Right ventricle myocardium inferior (tissue), 1 donor: Measurements from ENCODE around the gene STX2. TPM values are rescaled to one million over a fixed set of nuclear protein-coding genes. Genes with fewer than 3 reads are reported as not detected.

ENCODE experiments used
- ATAC-seq: fragments of 200-7000 bp; cut with Tn5 transposase; one replicate; pipeline ENCODE4 v1.9.1; 2020; ENCODE audit warnings: mild to moderate bottlenecking, moderate library complexity
- DNase-seq: peaks from one replicate; pipeline ENCODE4 v3.0.0; 2021; ENCODE audit errors: missing footprints
- intact Hi-C: fragments of 100-400 bp; cut with DNase I; formaldehyde crosslinking; loops from one replicate; pipeline ENCODE4 v1.11.0; 2022
- total RNA-seq: library from RNA; stranded (reverse); fragmentation: NEBNext Ultra II Directional; extraction: Animal tissue kit (Norgen Biotek cat#: 25700); gene quantifications from one replicate; pipeline ENCODE4 v1.2.1, GENCODE V29; 2021
- donor health status: DM: no; HTN: yes; CAD: no; lungs with severe emphysema.

Gene STX2
- total RNA-seq, 1 donor from 2014 or later, result 15.9 TPM

GRCh38 chr12:130748786-130749185 is 90.3 kb downstream of the STX2 start:
- intact Hi-C loops, result loop anchor here (2.0 to 10.0 kb wide), 2 partner anchors 348 to 704 kb away; no protein-coding TSS in a partner anchor
- DNase-seq, result no peak
- no peak for ATAC-seq

DNA sequence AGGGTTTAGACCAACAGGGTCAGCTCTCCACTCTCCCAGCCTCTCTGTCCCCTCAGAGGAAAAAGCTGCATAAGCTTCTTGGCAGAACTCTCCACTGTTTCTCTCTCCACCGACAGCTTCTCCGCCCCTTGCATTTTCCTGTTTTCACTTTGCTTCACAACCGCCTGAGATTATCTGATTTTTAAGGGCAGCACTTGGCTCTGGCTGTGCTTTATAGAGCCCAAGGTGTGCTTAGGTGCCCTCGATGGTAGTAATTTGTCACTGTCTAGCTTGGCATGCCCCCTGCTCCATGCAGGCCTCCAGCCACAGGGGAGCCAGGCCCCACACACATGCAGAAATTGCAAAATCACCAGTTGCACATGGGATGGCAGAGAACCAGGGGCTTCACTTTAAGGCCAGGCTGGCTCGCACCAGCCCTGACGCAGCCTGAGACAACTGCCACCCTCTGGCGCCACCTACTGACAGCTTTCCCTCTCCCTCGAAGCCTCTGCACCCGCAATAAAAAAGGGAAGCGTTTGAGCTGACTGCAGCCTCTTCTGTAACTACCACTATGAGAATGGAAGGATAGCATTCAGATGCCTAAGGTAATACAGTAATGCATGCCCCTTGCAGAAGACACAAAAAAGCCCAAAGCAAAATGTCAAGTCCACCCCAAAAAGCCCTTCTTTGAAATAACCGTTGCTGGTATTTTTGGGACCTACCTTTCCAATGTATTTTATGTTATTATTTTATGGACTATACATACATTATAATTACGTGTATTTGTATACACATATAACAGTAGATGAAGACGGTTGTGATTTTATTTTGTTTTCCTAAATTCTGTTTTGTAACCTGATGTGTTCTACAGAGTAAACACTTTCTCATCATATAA is 90.9 kb downstream of the STX2 start:
- DNase-seq, result peak; percentile 80
- peak; percentile 93 for ATAC-seq
- intact Hi-C loops, result loop anchor here (2.0 to 10.0 kb wide), 2 partner anchors 347 to 703 kb away; no protein-coding TSS in a partner anchor

- no peak for ATAC-seq
- DNase-seq, result no peak
- intact Hi-C loops, result loop anchor here (10.0 kb wide), 1 partner anchor 702 kb away; no protein-coding TSS in a partner anchor
Measured at GRCh38 chr12:130746546-130746945, 92.5 kb downstream of the STX2 start.

DNA sequence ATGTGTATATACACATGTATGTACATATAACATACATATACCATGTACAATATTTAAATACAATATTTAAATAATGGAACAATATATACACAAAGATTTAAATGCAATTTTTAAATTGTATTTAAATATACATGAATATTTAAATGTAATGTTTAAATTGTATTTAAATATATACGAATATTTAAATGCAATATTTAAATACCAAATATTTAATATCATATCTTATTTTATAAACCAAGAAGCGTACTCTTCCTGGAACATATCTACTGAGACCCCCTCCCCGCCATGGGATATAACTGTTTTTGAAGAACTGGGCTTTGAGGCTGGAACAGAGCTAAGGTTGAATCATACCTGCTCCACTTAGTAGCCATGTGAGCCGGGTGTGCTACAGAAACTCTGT is 93.1 kb downstream of the STX2 start:
- DNase-seq, result no peak
- no peak for ATAC-seq
- intact Hi-C loops, result loop anchor here (10.0 kb wide), 1 partner anchor 701 kb away; no protein-coding TSS in a partner anchor

DNA sequence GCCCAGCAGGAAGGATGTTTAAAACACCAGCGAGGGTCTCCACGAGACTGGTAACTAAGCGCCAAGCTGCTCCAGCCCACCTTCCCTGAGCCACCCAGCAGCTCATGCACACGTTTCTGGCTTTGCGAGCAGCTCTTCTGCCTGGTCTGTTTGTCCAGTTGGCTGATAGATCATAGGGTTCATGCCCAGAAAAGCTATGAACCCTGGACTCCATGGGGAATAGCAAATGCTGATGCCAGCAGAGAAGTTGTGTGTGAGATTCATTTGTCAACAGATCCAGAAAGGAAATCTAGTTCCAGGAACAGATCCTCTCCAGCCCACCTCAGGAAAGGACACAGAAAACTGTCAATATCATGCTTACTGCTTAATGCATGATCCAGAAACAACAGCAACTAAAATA is 94.8 kb downstream of the STX2 start:
- intact Hi-C loops, result loop anchor here (10.0 kb wide), 1 partner anchor 699 kb away; no protein-coding TSS in a partner anchor
- ATAC-seq, result no peak
- DNase-seq, result no peak

- DNase-seq, result no peak
- intact Hi-C loops, result loop anchor here (10.0 kb wide), 1 partner anchor 699 kb away; no protein-coding TSS in a partner anchor
- no peak for ATAC-seq
Measured at GRCh38 chr12:130743606-130744005, 95.4 kb downstream of the STX2 start.

DNA sequence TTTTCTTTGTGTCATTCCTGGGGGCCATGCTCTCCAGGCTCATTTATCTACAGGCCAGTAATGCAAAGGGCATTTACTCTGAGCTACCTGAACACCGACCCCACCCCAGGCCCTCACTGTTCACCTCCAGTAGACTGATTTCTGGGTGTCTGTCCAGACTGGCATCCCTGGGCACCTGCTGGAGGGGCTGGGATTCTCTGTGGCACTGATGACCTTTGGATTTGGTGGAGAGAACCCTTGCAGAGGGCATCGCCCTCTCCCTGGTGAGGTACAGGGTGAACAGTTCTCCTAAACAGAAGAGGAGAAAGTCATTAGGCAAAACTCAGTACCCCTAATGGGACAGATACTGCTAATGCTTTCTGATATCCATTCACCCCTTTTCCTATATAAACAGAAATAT is 95.9 kb downstream of the STX2 start:
- ATAC-seq (no peak), DNase-seq (no peak)
- intact Hi-C loops, result loop anchor here (10.0 kb wide), 1 partner anchor 698 kb away; no protein-coding TSS in a partner anchor

DNA sequence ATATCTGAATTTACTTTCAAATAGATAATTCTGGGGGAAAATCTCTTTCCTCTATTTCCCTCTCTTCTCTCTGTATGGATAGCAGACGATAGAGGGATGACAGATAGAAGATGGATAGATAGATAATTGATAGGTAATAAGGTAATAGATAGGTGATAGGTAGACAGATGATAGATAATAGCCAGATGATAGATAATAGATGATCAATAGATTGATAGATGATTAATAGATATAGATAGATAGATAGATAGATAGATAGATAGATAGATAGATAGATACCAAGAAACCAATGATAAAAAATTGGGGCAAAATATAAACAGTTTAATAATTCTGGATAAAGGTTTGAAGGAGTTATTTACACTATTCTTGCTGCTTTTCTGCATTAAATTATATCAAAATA is 96.3 kb downstream of the STX2 start:
- ATAC-seq, result no peak
- intact Hi-C loops, result loop anchor here (10.0 kb wide), 1 partner anchor 698 kb away; no protein-coding TSS in a partner anchor
- no peak for DNase-seq

DNA sequence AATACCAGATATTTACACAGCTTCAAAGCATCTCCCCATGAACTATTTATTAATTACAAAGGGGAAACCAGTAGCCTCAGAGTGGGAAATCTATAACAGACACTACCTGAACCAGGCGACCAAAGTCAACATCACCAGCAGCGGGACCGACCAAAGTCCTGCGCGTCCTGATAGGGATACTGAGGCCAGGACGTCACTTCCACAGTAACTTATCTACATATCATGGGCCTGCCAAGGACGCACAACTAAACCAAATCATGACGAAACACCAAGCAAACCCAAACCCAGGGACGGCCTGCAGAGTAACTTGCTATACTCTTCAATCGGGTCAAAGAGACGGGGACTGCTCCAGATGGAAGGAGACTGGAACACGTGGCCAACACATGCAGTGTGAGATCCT is 96.9 kb downstream of the STX2 start:
- intact Hi-C loops, result loop anchor here (10.0 kb wide), 1 partner anchor 697 kb away; no protein-coding TSS in a partner anchor

More for the DNA sequence above, 96.9 kb downstream of the STX2 start:
- DNase-seq (no peak), ATAC-seq (no peak)

Other genes with a start within 250 kb of the STX2 start
- gene RIMBP2, start 123.0 kb downstream of the STX2 start, total RNA-seq, result not detected
- 253 TPM for gene RAN, start 32.8 kb upstream of the STX2 start, total RNA-seq
- gene ADGRD1, start 114.7 kb upstream of the STX2 start, total RNA-seq, result 89.1 TPM